Measurements from ENCODE around the gene GALNT2.

Gene GALNT2

GRCh38 chr1:230165536-230165935 lies 98.5 kb downstream of the GALNT2 start:
- DNase-seq (ENCODE audit: low read depth) = no peak

GRCh38 chr1:230166366-230167132 lies 99.5 kb downstream of the GALNT2 start:
- DNase-seq (ENCODE audit: low read depth) = no peak

GRCh38 chr1:230167419-230167852 lies 100.4 kb downstream of the GALNT2 start:
- peak; percentile 10 for DNase-seq (ENCODE audit: low read depth)

GRCh38 chr1:230169454-230170152 lies 102.6 kb downstream of the GALNT2 start:
- DNase-seq (ENCODE audit: low read depth) = no peak

- no peak for DNase-seq (ENCODE audit: low read depth)
These were observed 103.1 kb downstream of the GALNT2 start for GRCh38 chr1:230170153-230170547.

- no peak for DNase-seq (ENCODE audit: low read depth)
These were observed 103.6 kb downstream of the GALNT2 start for GRCh38 chr1:230170622-230171021.

- DNase-seq (ENCODE audit: low read depth) = no peak
These were observed 104.4 kb downstream of the GALNT2 start for GRCh38 chr1:230171356-230172015.

- DNase-seq (ENCODE audit: low read depth) = no peak
These were observed 105.0 kb downstream of the GALNT2 start for GRCh38 chr1:230172016-230172537.

GRCh38 chr1:230173187-230173975 lies 106.3 kb downstream of the GALNT2 start:
- DNase-seq (ENCODE audit: low read depth) = no peak

- no peak for DNase-seq (ENCODE audit: low read depth)
These were observed 107.0 kb downstream of the GALNT2 start for GRCh38 chr1:230174041-230174440.

- DNase-seq (ENCODE audit: low read depth) = no peak
These were observed 107.6 kb downstream of the GALNT2 start for GRCh38 chr1:230174471-230175162.

- DNase-seq (ENCODE audit: low read depth) = no peak
These were observed 108.2 kb downstream of the GALNT2 start for GRCh38 chr1:230175163-230175747.

- DNase-seq (ENCODE audit: low read depth) = no peak
These were observed 108.8 kb downstream of the GALNT2 start for GRCh38 chr1:230175839-230176238.

- no peak for DNase-seq (ENCODE audit: low read depth)
These were observed 109.3 kb downstream of the GALNT2 start for GRCh38 chr1:230176326-230176725.

GRCh38 chr1:230176871-230177411 lies 109.9 kb downstream of the GALNT2 start:
- DNase-seq (ENCODE audit: low read depth) = no peak

GRCh38 chr1:230179249-230179648 lies 112.2 kb downstream of the GALNT2 start:
- DNase-seq (ENCODE audit: low read depth) = no peak

GRCh38 chr1:230185076-230186001 lies 118.3 kb downstream of the GALNT2 start:
- no peak for DNase-seq (ENCODE audit: low read depth)

- no peak for DNase-seq (ENCODE audit: low read depth)
These were observed 119.2 kb downstream of the GALNT2 start for GRCh38 chr1:230186003-230186863.

Measured in T follicular helper cell (primary cell).